OCI-LY7 (cell line): Measurements from ENCODE around the gene MTHFSD. TPM values are rescaled to one million over a fixed set of nuclear protein-coding genes. Genes with fewer than 3 reads are reported as not detected.

Experiments
- BruUV-seq: library from RNA; stranded (reverse); fragments of 400-500 nt; replicated peaks from 2 replicates; lab custom pipeline; 2021; lab: Mats Ljungman, UMichigan
- CTCF ChIA-PET: fragments of 300-600 bp; sonication (Branson Sonifier 250); formaldehyde crosslinking; loops from one replicate; lab custom pipeline; 2022; ENCODE audit warnings: antibody characterized with exemption; ENCODE audit not compliant: unreplicated experiment; lab: Charles Lee
- POLR2A ChIA-PET: fragments of 300-600 bp; sonication (Branson Sonifier 250); formaldehyde crosslinking; loops from one replicate; lab custom pipeline; 2022; ENCODE audit warnings: antibody characterized with exemption; lab: Charles Lee
- DNase-seq: peaks from one replicate; pipeline ENCODE4 v3.0.0-alpha.2; 2015; ENCODE audit warnings: low spot score
- H2AFZ ChIP-seq: fragments of 200-600 bp; sonication (generic), shearing (Covaris generic); 2 replicates; pipeline ENCODE4 v1.6.1; 2014; ENCODE audit warnings: mild to moderate bottlenecking, antibody characterized with exemption, low read length, moderate library complexity
- H3K27ac ChIP-seq: fragments of 200-600 bp; sonication (generic); 2 replicates; pipeline ENCODE4 v1.5.1; 2014; ENCODE audit warnings: mixed run types, low read depth, mild to moderate bottlenecking, moderate library complexity, low read length, inconsistent platforms; ENCODE audit not compliant: poor library complexity, severe bottlenecking
- H3K36me3 ChIP-seq: fragments of 200-600 bp; sonication (generic); 2 replicates; pipeline ENCODE4 v1.6.1; 2014; ENCODE audit warnings: mild to moderate bottlenecking, antibody characterized with exemption, low read length, moderate library complexity, mixed read lengths; ENCODE audit not compliant: insufficient read depth
- H3K4me1 ChIP-seq: fragments of 200-600 bp; sonication (generic); 2 replicates; pipeline ENCODE4 v1.5.1; 2014; ENCODE audit warnings: mild to moderate bottlenecking, low read length; ENCODE audit not compliant: insufficient read depth, poor library complexity, severe bottlenecking
- H3K4me2 ChIP-seq: fragments of 200-600 bp; sonication (generic); 2 replicates; pipeline ENCODE4 v1.6.1; 2014; ENCODE audit warnings: mild to moderate bottlenecking, low read length
- H3K4me3 ChIP-seq: fragments of 200-600 bp; sonication (generic); 2 replicates; pipeline ENCODE4 v1.5.1; 2014; ENCODE audit warnings: mild to moderate bottlenecking, low read depth, low read length; ENCODE audit not compliant: poor library complexity, severe bottlenecking
- H3K79me2 ChIP-seq: fragments of 200-600 bp; sonication (generic); 2 replicates; pipeline ENCODE4 v1.6.1; 2016; ENCODE audit warnings: low read depth, mild to moderate bottlenecking, low read length, moderate library complexity, mixed read lengths; ENCODE audit not compliant: insufficient read depth
- H3K9me2 ChIP-seq: fragments of 200-600 bp; sonication (generic); 2 replicates; pipeline ENCODE4 v1.6.1; 2016; ENCODE audit warnings: mild to moderate bottlenecking, low read length, mixed read lengths; ENCODE audit not compliant: insufficient read depth
- H3K9me3 ChIP-seq: fragments of 200-600 bp; sonication (generic); 2 replicates; pipeline ENCODE4 v1.6.1; 2014; ENCODE audit warnings: mild to moderate bottlenecking, mixed run types, low read length, mixed read lengths
- H4K20me1 ChIP-seq: fragments of 200-600 bp; sonication (generic); 2 replicates; pipeline ENCODE4 v1.6.1; 2014; ENCODE audit warnings: mild to moderate bottlenecking, antibody characterized with exemption, low read length, moderate library complexity, mixed read lengths; ENCODE audit not compliant: insufficient read depth
- EZH2phosphoT487 ChIP-seq: fragments of 200-600 bp; sonication (generic); IDR thresholded peaks from 2 replicates; pipeline ENCODE4 v1.6.1; 2018; ENCODE audit warnings: low read depth, borderline replicate concordance, mild to moderate bottlenecking, mixed run types, antibody characterized with exemption, low read length, moderate library complexity, mixed read lengths
- intact Hi-C: fragments of 100-400 bp; cut with micrococcal nuclease; formaldehyde crosslinking; loops from one replicate; pipeline ENCODE4 v1.10.0; 2022; ENCODE audit not compliant: unreplicated experiment
- total RNA-seq, 2 experiments: library from RNA; depleted of rRNA in 1 of 2; stranded (reverse); fragments of >200 nt in 1 of 2; shearing (Covaris generic) in 1 of 2; gene quantifications; 2 replicates each; pipeline ENCODE4 v1.2.3, GENCODE V29; 2014 to 2022
- TF ChIP-seq, protein P1 (sequence below): fragments of 200-600 bp; sonication (generic); conservative IDR thresholded peaks from 2 replicates; pipeline ENCODE4 v1.5.1; 2014; ENCODE audit warnings: mild to moderate bottlenecking, antibody characterized with exemption, low read length, moderate library complexity, mixed read lengths

The MTHFSD gene
- total RNA-seq, 2 experiments from 2014 or later: 12.2 to 26.0 TPM

- Histone ChIP-seq H3K27ac (no peak overlapping the region), H3K9me2 (no peaks in the 10 kb centered on the region), H3K9me3 (no peaks in the 10 kb centered on the region), H3K79me2 (no peaks in the 10 kb centered on the region), H2AFZ (no peak overlapping the region), H3K36me3 (no peaks in the 10 kb centered on the region), H4K20me1 (no peaks in the 10 kb centered on the region), H3K4me2 (no peak overlapping the region), H3K4me3 (no peak overlapping the region), H3K4me1 (no peaks in the 10 kb centered on the region)
- no TSS peak for BruUV-seq
- intact Hi-C loops: no loop called here
- TF ChIP-seq EZH2phosphoT487: no peak
- TF ChIP-seq, protein P1, sequence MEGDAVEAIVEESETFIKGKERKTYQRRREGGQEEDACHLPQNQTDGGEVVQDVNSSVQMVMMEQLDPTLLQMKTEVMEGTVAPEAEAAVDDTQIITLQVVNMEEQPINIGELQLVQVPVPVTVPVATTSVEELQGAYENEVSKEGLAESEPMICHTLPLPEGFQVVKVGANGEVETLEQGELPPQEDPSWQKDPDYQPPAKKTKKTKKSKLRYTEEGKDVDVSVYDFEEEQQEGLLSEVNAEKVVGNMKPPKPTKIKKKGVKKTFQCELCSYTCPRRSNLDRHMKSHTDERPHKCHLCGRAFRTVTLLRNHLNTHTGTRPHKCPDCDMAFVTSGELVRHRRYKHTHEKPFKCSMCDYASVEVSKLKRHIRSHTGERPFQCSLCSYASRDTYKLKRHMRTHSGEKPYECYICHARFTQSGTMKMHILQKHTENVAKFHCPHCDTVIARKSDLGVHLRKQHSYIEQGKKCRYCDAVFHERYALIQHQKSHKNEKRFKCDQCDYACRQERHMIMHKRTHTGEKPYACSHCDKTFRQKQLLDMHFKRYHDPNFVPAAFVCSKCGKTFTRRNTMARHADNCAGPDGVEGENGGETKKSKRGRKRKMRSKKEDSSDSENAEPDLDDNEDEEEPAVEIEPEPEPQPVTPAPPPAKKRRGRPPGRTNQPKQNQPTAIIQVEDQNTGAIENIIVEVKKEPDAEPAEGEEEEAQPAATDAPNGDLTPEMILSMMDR: no peak
- ChIA-PET POLR2A (no interaction called here), CTCF (no interaction called here)
- DNase-seq: no peak
These were observed 45.9 kb downstream of the MTHFSD start for GRCh38 chr16:86508947-86509758.

GRCh38 chr16:86508028-86508946 lies 46.7 kb downstream of the MTHFSD start:
- no peak overlapping the region for H3K4me2 ChIP-seq
- no peaks in the 10 kb centered on the region for H3K4me1 ChIP-seq
- H3K27ac ChIP-seq: no peak overlapping the region
- no peaks in the 10 kb centered on the region for H3K9me3 ChIP-seq
- ChIA-PET CTCF (no interaction called here), POLR2A (no interaction called here)
- DNase-seq: no peak
- H3K9me2 ChIP-seq: no peaks in the 10 kb centered on the region
- intact Hi-C loops: no loop called here
- no TSS peak for BruUV-seq
- H3K4me3 ChIP-seq: no peak overlapping the region
- TF ChIP-seq, protein P1: no peak
- no peak for TF ChIP-seq EZH2phosphoT487
- no peaks in the 10 kb centered on the region for H3K79me2 ChIP-seq
- H4K20me1 ChIP-seq: no peaks in the 10 kb centered on the region
- H2AFZ ChIP-seq: no peak overlapping the region
- H3K36me3 ChIP-seq: no peaks in the 10 kb centered on the region
